ENCODE data around the gene CXCL9.
"Not testable (repeated sequence)": the region's sequence is repeated elsewhere in the genome, so short reads cannot be mapped to it uniquely, and the experiment has no call there.

Gene CXCL9

GRCh38 chr4:76011700-76012387 is 4.5 kb upstream of the CXCL9 start:
- DNase-seq = no peak

- DNase-seq = no peak
These were observed 3.8 kb upstream of the CXCL9 start for GRCh38 chr4:76011018-76011670.

GRCh38 chr4:76010576-76010975 is 3.3 kb upstream of the CXCL9 start:
- no peak for DNase-seq

GRCh38 chr4:76009311-76009710 is 2.0 kb upstream of the CXCL9 start:
- no peak for DNase-seq

GRCh38 chr4:76003620-76004019 is 3.7 kb downstream of the CXCL9 start:
- no peak for DNase-seq

- no peak for DNase-seq
These were observed 4.3 kb downstream of the CXCL9 start for GRCh38 chr4:76003035-76003434.

- DNase-seq = no peak
These were observed 5.1 kb downstream of the CXCL9 start for GRCh38 chr4:76002176-76002575.

- DNase-seq = no peak
These were observed 5.6 kb downstream of the CXCL9 start for GRCh38 chr4:76001700-76002099.

- no peak for DNase-seq
These were observed 7.0 kb downstream of the CXCL9 start for GRCh38 chr4:76000279-76000678.

GRCh38 chr4:75998525-75999147 is 8.7 kb downstream of the CXCL9 start:
- DNase-seq = not testable (repeated sequence)

GRCh38 chr4:75997946-75998345 is 9.4 kb downstream of the CXCL9 start:
- DNase-seq = no peak

- no peak for DNase-seq
These were observed 10.2 kb downstream of the CXCL9 start for GRCh38 chr4:75997081-75997480.

GRCh38 chr4:75995727-75996126 is 11.6 kb downstream of the CXCL9 start:
- DNase-seq = peak; percentile 23

GRCh38 chr4:75992462-75992861 is 14.8 kb downstream of the CXCL9 start:
- DNase-seq = no peak

GRCh38 chr4:75989846-75990528 is 17.3 kb downstream of the CXCL9 start:
- no peak for DNase-seq

- no peak for DNase-seq
These were observed 22.2 kb downstream of the CXCL9 start for GRCh38 chr4:75985116-75985515.

- DNase-seq = no peak
These were observed 26.7 kb downstream of the CXCL9 start for GRCh38 chr4:75980576-75980975.

- no peak for DNase-seq
These were observed 31.1 kb downstream of the CXCL9 start for GRCh38 chr4:75976177-75976576.

GRCh38 chr4:75973766-75974165 is 33.5 kb downstream of the CXCL9 start:
- no peak for DNase-seq

- DNase-seq = no peak
These were observed 39.2 kb downstream of the CXCL9 start for GRCh38 chr4:75968084-75968483.

- DNase-seq = no peak
These were observed 43.8 kb downstream of the CXCL9 start for GRCh38 chr4:75963558-75963957.

GRCh38 chr4:75962072-75962471 is 45.2 kb downstream of the CXCL9 start:
- not testable (repeated sequence) for DNase-seq

GRCh38 chr4:75958546-75958945 is 48.8 kb downstream of the CXCL9 start:
- DNase-seq = not testable (repeated sequence)

GRCh38 chr4:75954811-75955210 is 52.5 kb downstream of the CXCL9 start:
- not testable (repeated sequence) for DNase-seq

All from activated T-cell treated with anti-CD3 and anti-CD28 coated beads, Interleukin-2, amount 50 U/mL, for 1 hour (primary cell).